ENCODE data around the gene MLLT3. TPM values are rescaled to one million over a fixed set of nuclear protein-coding genes. Genes with fewer than 3 reads are reported as not detected.

The MLLT3 gene
- total and polyA plus RNA-seq, 2 of the 13 experiments (the other 11 are each of a cell fraction or from before 2014, with no cell fraction given), result 12.3 to 12.6 TPM

- Histone ChIP-seq H3K27ac (ENCODE audit: extremely low read length, insufficient read depth, low read length) (no peak overlapping the region), H3K79me2 (ENCODE audit: insufficient read depth, low read length) (no peaks in the 10 kb centered on the region), H3K36me3 (replicated peaks in 1 of 2; ENCODE audit: control insufficient read depth in 1 of 2, insufficient read depth in 2 of 2, low read length in 2 of 2) (no peaks in the 10 kb centered on the region), H3K4me3 (replicated peaks in 1 of 3; ENCODE audit: insufficient read depth in 1 of 3, low read depth in 2 of 3, low read length in 3 of 3) (no peak overlapping the region), H3K4me2 (ENCODE audit: low read depth, low read length) (no peak overlapping the region), H3K27me3 (ENCODE audit: control insufficient read depth in 1 of 2, insufficient read depth in 2 of 2, low read length in 2 of 2) (0 out of 5 replicates have a peak, but pooled peaks cover 0 to 3% of the 10 kb centered on the region in 2 experiments), H3K9ac (ENCODE audit: insufficient read depth, low read depth, low read length) (no peak overlapping the region), H3K9me3 (ENCODE audit: low read length) (no peaks in the 10 kb centered on the region), H3K4me1 (ENCODE audit: insufficient read depth, low read length) (no peaks in the 10 kb centered on the region), H4K20me1 (ENCODE audit: insufficient read depth, low read length) (no peaks in the 10 kb centered on the region), H2AFZ (ENCODE audit: low read length) (no peak overlapping the region)
- no peak for ATAC-seq
- TF ChIP-seq ZNF326 (CRISPR knock-in tag; IDR thresholded peaks at IDR 0.05; ENCODE audit: borderline replicate concordance), result no peak
- TF ChIP-seq CREM (IDR thresholded peaks at IDR 0.05), result no peak
- no peak for TF ChIP-seq CREM (CRISPR knock-in tag; IDR thresholded peaks at IDR 0.05)
- TF ChIP-seq ZFY (CRISPR knock-in tag; IDR thresholded peaks at IDR 0.05), result no peak
- TF ChIP-seq ATF4 (CRISPR knock-in tag; IDR thresholded peaks at IDR 0.05), result no peak
- TF ChIP-seq PHF21A (CRISPR knock-in tag; IDR thresholded peaks at IDR 0.05), result no peak
- no peak for TF ChIP-seq ZNF569 (CRISPR knock-in tag; IDR thresholded peaks at IDR 0.05; ENCODE audit: borderline replicate concordance)
- no peak for TF ChIP-seq HOXA3 (CRISPR knock-in tag; IDR thresholded peaks at IDR 0.05)
- TF ChIP-seq CAMTA2 (CRISPR knock-in tag; IDR thresholded peaks at IDR 0.05; ENCODE audit: borderline replicate concordance), result no peak
- in situ Hi-C loops (cut with HindIII; ENCODE audit: extremely low pct_ligation_motif_present, low pct_unique_long_range_greater_than_20kb) (no loop called here), intact Hi-C loops (cut with micrococcal nuclease; ENCODE audit: unreplicated experiment) (no loop called here)
- CTCF ChIA-PET (ENCODE audit: low intra/inter-chr PET ratio, low total read pairs), result no interaction called here
- DNase-seq (ENCODE audit: low spot score), result no peak
- FAIRE-seq, result no peak
- WGBS (ENCODE audit: low lambda C conversion rate), result 12% methylated on average over 5 of the region's 5 CpGs
- no TSS peak for BruUV-seq (replicated peaks)
- POLR2A ChIA-PET, result no interaction called here
These were observed 288.3 kb downstream of the MLLT3 start for GRCh38 chr9:20333991-20334390.

Measured in HepG2 (cell line).